ENCODE results near the gene GHR. TPM values are rescaled to one million over a fixed set of nuclear protein-coding genes. Genes with fewer than 3 reads are reported as not detected.

GHR gene
- total and polyA plus RNA-seq, 8 donors = 0.87 to 34.8 (median 7.8) TPM

DNA sequence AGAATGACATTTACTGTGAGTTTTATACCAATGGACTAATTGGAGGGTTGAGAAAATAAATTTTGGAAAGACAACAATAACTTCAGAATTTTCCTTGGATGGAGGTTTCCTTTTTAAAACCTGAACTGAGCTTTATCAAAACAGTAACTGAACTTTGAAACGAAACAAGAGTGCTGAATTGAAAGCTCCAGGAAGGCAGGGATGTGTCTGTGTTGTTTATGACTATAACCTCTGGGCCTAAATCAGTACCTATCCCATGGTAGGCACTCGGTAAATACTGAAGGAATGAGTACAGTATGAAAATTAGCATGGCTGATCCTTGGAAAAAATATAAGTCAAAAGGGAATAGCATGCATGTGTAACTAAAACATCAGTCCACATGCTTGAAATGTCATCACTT is 93.9 kb downstream of the GHR start:
- Histone ChIP-seq H3K9me3 (no peaks in the 10 kb centered on the region), H3K27ac (no peak overlapping the region), H3K27me3 (no peaks in the 10 kb centered on the region), H3K4me1 (peaks cover 0 to 33% (median 4%) of the 10 kb centered on the region in 4 donors), H3K4me3 (no peak overlapping the region), H3K36me3 (no peaks in the 10 kb centered on the region)
- TF ChIP-seq POLR2AphosphoS5 (IDR thresholded peaks at IDR 0.05) (no peak), EP300 (IDR thresholded peaks at IDR 0.05) (no peak), POLR2A (IDR thresholded peaks at IDR 0.05) (no peak)
- TF ChIP-seq, protein P1, sequence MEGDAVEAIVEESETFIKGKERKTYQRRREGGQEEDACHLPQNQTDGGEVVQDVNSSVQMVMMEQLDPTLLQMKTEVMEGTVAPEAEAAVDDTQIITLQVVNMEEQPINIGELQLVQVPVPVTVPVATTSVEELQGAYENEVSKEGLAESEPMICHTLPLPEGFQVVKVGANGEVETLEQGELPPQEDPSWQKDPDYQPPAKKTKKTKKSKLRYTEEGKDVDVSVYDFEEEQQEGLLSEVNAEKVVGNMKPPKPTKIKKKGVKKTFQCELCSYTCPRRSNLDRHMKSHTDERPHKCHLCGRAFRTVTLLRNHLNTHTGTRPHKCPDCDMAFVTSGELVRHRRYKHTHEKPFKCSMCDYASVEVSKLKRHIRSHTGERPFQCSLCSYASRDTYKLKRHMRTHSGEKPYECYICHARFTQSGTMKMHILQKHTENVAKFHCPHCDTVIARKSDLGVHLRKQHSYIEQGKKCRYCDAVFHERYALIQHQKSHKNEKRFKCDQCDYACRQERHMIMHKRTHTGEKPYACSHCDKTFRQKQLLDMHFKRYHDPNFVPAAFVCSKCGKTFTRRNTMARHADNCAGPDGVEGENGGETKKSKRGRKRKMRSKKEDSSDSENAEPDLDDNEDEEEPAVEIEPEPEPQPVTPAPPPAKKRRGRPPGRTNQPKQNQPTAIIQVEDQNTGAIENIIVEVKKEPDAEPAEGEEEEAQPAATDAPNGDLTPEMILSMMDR (IDR thresholded peaks at IDR 0.05) = no peak
- intact Hi-C loops (cut with DNase I; ENCODE audit: low total_unique reads) = no loop called here
- WGBS, 5 donors = 43 to 63% (median 53%) methylated on average over 2 of the region's 2 CpGs
- DNase-seq = no peak

DNA sequence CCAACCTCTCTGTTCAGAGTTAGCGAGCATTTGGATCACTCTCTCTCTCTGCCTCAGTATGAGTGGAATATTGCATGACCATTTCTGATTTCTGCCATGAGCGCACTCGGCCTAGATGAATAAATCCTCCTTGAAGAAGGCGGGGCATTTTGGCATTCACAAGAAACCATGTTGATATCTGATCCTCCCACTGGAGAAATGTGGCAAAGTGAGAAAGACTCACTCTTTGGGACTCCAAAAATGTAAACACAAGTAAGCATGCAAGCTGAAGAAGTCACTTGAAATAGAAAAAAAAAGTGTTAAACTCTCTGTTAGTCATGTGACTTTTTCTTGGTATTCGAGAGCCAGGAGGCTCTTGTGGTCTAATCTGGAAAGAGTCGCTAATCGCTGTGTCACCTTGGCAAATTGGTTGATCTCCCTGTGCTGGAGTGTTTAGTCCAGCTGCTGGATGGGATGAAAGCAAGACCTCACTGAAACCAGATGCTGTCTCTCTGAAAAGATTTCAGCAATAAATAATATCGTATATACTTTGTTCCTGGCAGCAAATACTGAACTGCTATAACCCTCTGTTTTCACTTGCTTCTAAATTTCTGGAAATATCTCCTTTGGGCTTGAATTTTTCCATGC is 95.5 kb downstream of the GHR start:
- Histone ChIP-seq H3K36me3 (no peaks in the 10 kb centered on the region), H3K27me3 (no peaks in the 10 kb centered on the region), H3K4me1 (peaks cover 0 to 33% (median 4%) of the 10 kb centered on the region in 4 donors), H3K9me3 (no peaks in the 10 kb centered on the region), H3K4me3 (no peak overlapping the region), H3K27ac (no peak overlapping the region)
- TF ChIP-seq, protein P1 (IDR thresholded peaks at IDR 0.05) = no peak
- peak in 1 of 3 donors; percentile 6 for TF ChIP-seq POLR2AphosphoS5 (IDR thresholded peaks at IDR 0.05)
- no peak for TF ChIP-seq POLR2A (IDR thresholded peaks at IDR 0.05)
- TF ChIP-seq EP300 (IDR thresholded peaks at IDR 0.05) = no peak
- intact Hi-C loops (cut with DNase I; ENCODE audit: low total_unique reads) = no loop called here
- WGBS, 5 donors = 63 to 77% (median 75%) methylated on average over 8 of the region's 8 CpGs
- DNase-seq = peak in 1 of 2 donors; percentile 65

DNA sequence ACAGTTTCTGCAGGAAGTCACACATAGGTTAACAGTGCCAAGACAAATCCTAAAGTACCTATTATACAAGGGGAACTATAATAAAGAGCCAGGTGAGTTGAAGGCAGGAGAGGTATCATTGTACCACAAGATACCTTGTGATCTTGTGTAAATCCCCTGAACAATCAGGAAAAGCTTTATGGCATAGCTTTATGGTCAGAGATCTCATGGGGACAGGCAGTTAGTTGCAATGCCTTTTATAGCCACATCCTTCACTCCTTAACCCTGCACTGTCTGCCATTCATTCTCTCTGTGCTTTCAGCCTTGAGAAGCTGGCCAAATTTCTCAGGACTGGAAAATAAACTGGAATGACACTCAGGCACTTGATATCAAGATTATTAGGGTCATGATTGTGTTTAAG is 97.0 kb downstream of the GHR start:
- no peaks in the 10 kb centered on the region for H3K9me3 ChIP-seq
- TF ChIP-seq EP300 (IDR thresholded peaks at IDR 0.05) = no peak
- no peak for TF ChIP-seq POLR2A (IDR thresholded peaks at IDR 0.05)
- TF ChIP-seq, protein P1 (IDR thresholded peaks at IDR 0.05) = no peak
- TF ChIP-seq POLR2AphosphoS5 (IDR thresholded peaks at IDR 0.05) = no peak
- H3K4me1 ChIP-seq = peaks cover 0 to 27% (median 4%) of the 10 kb centered on the region in 4 donors
- H3K27me3 ChIP-seq = no peaks in the 10 kb centered on the region
- no peak overlapping the region for H3K4me3 ChIP-seq
- H3K27ac ChIP-seq = no peak overlapping the region
- intact Hi-C loops (cut with DNase I; ENCODE audit: low total_unique reads) = no loop called here
- no peaks in the 10 kb centered on the region for H3K36me3 ChIP-seq
- no peak for DNase-seq

DNA sequence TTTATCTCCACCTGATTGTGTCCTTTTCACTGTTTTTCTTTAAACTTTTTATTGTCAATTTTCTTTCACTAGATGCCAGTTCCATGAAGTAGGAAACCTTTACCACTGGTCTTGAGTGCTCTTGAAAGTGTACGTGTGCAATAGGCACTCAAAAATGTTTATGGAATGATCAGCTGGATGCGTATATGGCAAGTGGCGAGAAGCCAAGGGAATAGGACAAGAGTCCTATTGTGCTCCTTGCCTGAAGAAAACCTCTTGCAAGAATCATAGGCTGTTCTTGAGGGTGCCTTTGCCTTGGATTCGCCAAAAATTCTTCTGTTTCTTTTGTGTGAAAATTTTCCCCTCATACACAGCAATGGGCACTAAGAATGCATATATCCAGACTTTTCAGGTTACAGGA is 97.7 kb downstream of the GHR start:
- 74 to 87% (median 81%) methylated on average over 4 of the region's 4 CpGs for WGBS, 5 donors
- no peaks in the 10 kb centered on the region for H3K36me3 ChIP-seq
- H3K4me1 ChIP-seq = peaks cover 0 to 27% (median 4%) of the 10 kb centered on the region in 4 donors
- TF ChIP-seq, protein P1 (IDR thresholded peaks at IDR 0.05) = no peak
- TF ChIP-seq POLR2A (IDR thresholded peaks at IDR 0.05) (no peak), EP300 (IDR thresholded peaks at IDR 0.05) (no peak), POLR2AphosphoS5 (IDR thresholded peaks at IDR 0.05) (no peak)
- DNase-seq = no peak
- intact Hi-C loops (cut with DNase I; ENCODE audit: low total_unique reads) = no loop called here
- no peak overlapping the region for H3K4me3 ChIP-seq
- no peak overlapping the region for H3K27ac ChIP-seq
- no peaks in the 10 kb centered on the region for H3K27me3 ChIP-seq
- H3K9me3 ChIP-seq = no peaks in the 10 kb centered on the region

Data from stomach (tissue), 9 donors.